ENCODE results near the gene FOXL1. TPM values are rescaled to one million over a fixed set of nuclear protein-coding genes. Genes with fewer than 3 reads are reported as not detected.

The FOXL1 gene
- total RNA-seq, 1 donor from 2014 or later: 7.5 TPM

GRCh38 chr16:86593913-86594620 lies 15.7 kb downstream of the FOXL1 start:
- intact Hi-C loops (cut with DNase I): no loop called here
- ATAC-seq (no peak), DNase-seq (ENCODE audit: low spot score) (no peak)

- no peak for DNase-seq (ENCODE audit: low spot score)
- no peak for ATAC-seq
- intact Hi-C loops (cut with DNase I): no loop called here
Measured at GRCh38 chr16:86594721-86595120, 16.4 kb downstream of the FOXL1 start.

- DNase-seq (ENCODE audit: low spot score): no peak
- intact Hi-C loops (cut with DNase I): no loop called here
- ATAC-seq: no peak
Measured at GRCh38 chr16:86595983-86596605, 17.7 kb downstream of the FOXL1 start.

- intact Hi-C loops (cut with DNase I): no loop called here
- DNase-seq (ENCODE audit: low spot score) (no peak), ATAC-seq (peak; percentile 40)
Measured at GRCh38 chr16:86597126-86597879, 19.0 kb downstream of the FOXL1 start.

DNA sequence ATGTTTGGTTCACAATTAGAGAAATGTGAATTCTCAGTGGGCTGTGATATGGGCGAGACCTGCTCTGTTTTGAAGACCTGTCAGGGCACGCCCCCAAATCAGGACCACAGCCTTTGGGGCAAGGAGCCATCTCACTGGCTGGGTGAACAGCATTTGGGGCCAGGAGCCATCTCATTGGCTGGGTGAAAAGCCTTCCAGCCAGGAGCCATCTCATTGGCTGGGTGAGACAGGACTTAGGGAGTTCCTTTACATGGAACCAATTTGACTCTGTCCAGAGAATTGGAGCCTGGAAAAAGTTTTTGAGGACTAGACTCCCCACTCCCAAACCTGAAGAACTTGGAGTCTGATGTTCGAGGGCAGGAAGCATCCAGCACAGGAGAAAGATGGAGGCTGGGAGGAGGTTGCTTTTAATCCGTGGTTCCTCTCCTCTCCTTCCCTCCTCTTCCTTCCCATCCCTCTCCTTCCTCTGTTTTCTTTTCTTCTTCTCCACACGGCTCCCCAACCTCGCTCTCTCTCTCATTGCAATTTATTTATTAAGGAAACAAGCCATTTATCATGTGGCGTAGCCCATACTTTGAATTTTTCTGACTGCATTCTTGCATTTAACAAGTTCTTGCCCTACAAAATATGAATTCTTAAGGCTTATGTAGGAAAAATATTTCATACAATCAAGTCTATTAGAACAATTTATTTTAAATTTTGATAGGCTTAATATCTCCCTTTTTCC lies 19.7 kb downstream of the FOXL1 start:
- DNase-seq (ENCODE audit: low spot score) (no peak), ATAC-seq (peak; percentile 94)
- intact Hi-C loops (cut with DNase I): no loop called here

GRCh38 chr16:86598607-86599565 lies 20.5 kb downstream of the FOXL1 start:
- DNase-seq (ENCODE audit: low spot score) (no peak), ATAC-seq (no peak)
- intact Hi-C loops (cut with DNase I): no loop called here

- ATAC-seq: no peak
- intact Hi-C loops (cut with DNase I): no loop called here
- no peak for DNase-seq (ENCODE audit: low spot score)
Measured at GRCh38 chr16:86601356-86601755, 23.0 kb downstream of the FOXL1 start.

DNA sequence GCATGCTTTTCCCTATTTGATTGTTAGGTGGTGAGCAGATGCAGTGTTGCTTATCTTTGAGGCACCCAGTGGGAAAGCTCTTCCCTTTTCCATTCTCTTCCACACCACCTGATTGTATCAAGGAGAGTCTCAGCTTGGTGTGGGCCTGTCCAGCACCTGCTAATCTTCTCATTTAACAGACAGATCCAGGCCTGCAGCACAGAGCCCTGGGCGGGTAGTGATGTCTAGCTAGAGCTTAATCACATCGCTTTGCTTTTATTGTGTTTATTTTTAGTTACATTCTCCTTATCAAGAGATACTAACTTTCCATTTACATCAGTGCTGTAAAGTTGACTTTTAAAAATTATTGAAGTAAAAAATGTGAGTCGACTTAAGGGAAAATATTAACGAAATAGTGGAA lies 24.2 kb downstream of the FOXL1 start:
- ATAC-seq: no peak
- DNase-seq (ENCODE audit: low spot score): no peak
- intact Hi-C loops (cut with DNase I): no loop called here

- DNase-seq (ENCODE audit: low spot score): peak; percentile 40
- intact Hi-C loops (cut with DNase I): no loop called here
- no peak for ATAC-seq
Measured at GRCh38 chr16:86604436-86605193, 26.3 kb downstream of the FOXL1 start.

DNA sequence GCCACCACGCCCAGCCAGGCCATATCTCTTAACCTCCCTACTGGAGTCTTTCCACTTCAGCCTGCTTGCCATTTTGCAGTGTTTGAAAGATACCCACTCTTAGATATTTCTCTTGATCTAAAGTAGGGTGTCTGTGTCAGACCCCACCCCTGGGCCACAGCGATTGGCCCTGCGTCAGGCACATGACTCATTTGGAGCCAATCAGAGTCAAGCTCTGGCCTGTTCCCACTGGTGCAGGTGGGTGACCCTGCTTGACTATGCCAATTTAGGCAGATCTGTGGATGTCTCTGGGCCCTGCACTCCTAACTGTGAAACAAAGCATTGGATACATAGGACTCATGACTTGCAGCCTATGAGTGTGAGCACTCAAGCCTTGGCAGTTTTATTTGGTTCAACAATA lies 27.6 kb downstream of the FOXL1 start:
- intact Hi-C loops (cut with DNase I): no loop called here
- ATAC-seq (no peak), DNase-seq (ENCODE audit: low spot score) (peak; percentile 25)

DNA sequence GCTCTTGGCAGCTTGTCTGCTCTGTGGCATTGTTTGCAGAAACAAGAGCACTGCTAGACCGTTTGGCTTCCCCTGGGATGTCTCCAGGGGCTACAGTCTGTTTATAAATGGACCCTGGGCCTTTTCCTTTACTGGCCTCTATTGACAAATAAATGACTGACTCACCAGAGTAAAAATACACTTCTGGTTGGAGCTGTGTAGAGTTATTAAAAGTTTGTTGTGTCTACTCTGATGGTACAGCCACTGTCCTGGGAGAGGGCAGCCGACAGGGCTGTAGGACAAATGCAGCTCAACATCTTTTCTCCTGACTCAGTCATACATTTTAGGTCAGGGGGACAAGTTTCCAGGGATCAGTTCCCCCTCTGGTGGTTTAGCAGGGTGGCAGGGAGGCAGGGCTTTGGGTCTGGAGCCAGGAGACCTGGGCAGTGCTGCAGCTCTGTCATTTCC lies 30.0 kb downstream of the FOXL1 start:
- no peak for DNase-seq (ENCODE audit: low spot score)
- intact Hi-C loops (cut with DNase I): no loop called here
- no peak for ATAC-seq

GRCh38 chr16:86609115-86609514 lies 30.8 kb downstream of the FOXL1 start:
- intact Hi-C loops (cut with DNase I): no loop called here
- ATAC-seq: no peak
- no peak for DNase-seq (ENCODE audit: low spot score)

DNA sequence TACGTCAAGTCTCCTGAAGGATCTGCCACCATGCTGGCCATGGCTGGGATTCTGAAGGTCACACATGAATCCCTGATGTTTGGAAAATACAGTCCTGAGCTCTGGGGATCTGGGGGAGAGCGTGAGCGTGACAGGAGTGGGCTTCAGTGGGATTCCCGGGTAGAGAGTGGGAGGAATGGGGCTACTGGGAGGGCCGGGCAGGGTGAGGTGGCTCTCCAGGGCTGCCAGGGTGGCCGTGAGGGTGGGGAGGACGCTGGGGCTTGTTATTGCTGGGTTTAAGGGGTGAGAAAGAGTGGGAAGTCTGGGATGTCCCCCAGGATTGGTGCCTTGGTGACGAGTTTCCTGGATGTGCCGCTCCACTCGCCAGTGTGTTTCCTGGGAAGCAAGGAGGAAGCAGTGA lies 31.3 kb downstream of the FOXL1 start:
- ATAC-seq: no peak
- intact Hi-C loops (cut with DNase I): no loop called here
- DNase-seq (ENCODE audit: low spot score): no peak

- intact Hi-C loops (cut with DNase I): no loop called here
- DNase-seq (ENCODE audit: low spot score): no peak
- ATAC-seq: peak; percentile 56
Measured at GRCh38 chr16:86610779-86611524, 32.6 kb downstream of the FOXL1 start.

DNA sequence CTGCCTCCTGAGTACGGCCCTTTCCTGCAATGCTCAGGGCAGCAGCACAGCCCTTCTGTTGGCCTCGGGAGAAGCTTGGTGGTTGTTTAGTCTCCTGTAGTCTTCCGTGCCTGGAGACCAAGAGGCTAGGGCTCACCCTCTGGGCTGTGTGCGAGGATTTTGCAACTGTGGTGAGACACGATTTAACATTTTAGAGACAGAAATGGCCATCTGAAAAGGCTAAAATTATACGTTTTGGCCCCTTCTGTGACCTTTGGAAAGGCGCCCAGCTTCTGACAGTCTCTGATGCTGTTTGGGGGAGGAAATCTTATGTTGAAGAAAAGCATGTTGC lies 33.1 kb downstream of the FOXL1 start:
- peak; percentile 73 for ATAC-seq
- DNase-seq (ENCODE audit: low spot score): no peak
- intact Hi-C loops (cut with DNase I): no loop called here

GRCh38 chr16:86611941-86612340 lies 33.6 kb downstream of the FOXL1 start:
- no peak for DNase-seq (ENCODE audit: low spot score)
- intact Hi-C loops (cut with DNase I): no loop called here
- no peak for ATAC-seq

DNA sequence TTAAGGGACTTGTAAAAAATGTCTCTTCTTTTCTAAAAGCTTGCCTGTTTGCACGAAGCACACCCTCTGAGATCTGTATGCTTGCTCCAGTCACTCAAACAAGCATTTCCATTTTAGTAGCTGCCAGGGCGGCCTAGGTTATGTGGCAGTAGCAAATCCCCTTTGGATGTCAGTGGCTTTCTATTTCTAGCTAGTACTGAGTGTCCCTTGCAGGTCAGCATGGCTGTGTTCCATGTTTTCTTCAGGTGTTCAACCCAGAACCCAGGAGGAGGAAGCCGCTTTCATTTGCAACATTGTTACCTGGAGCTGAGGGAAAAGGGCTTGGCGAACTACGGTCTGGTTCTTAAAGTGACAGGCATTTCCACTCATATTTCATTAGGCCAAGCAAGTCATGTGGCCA lies 36.4 kb downstream of the FOXL1 start:
- intact Hi-C loops (cut with DNase I): no loop called here
- DNase-seq (ENCODE audit: low spot score) (no peak), ATAC-seq (no peak)
